Measurements from ENCODE around the gene CMPK1.

CMPK1 gene

GRCh38 chr1:47417170-47418044 lies 83.8 kb downstream of the CMPK1 start:
- peaks cover 16% of the 10 kb centered on the region for H3K27me3 ChIP-seq (ENCODE audit: insufficient read depth, poor library complexity, severe bottlenecking)
- no peak for ATAC-seq (ENCODE audit: low read depth)
- DNase-seq (ENCODE audit: low spot score): no peak
- TF ChIP-seq CTCF (IDR thresholded peaks at IDR 0.05; ENCODE audit: poor library complexity, severe bottlenecking): no peak
- H3K4me1 ChIP-seq (ENCODE audit: insufficient read depth, poor library complexity, severe bottlenecking): no peaks in the 10 kb centered on the region
- H3K9me3 ChIP-seq (ENCODE audit: severe bottlenecking): no peaks in the 10 kb centered on the region
- H3K36me3 ChIP-seq (ENCODE audit: low read depth): no peaks in the 10 kb centered on the region
- no peak overlapping the region for H3K27ac ChIP-seq (ENCODE audit: poor library complexity, severe bottlenecking)
- H3K4me3 ChIP-seq (ENCODE audit: severe bottlenecking): no peak overlapping the region

- DNase-seq (ENCODE audit: low spot score) (no peak), ATAC-seq (ENCODE audit: low read depth) (no peak)
- Histone ChIP-seq H3K4me3 (ENCODE audit: severe bottlenecking) (no peak overlapping the region), H3K4me1 (ENCODE audit: insufficient read depth, poor library complexity, severe bottlenecking) (no peaks in the 10 kb centered on the region), H3K9me3 (ENCODE audit: severe bottlenecking) (no peaks in the 10 kb centered on the region), H3K27ac (ENCODE audit: poor library complexity, severe bottlenecking) (no peak overlapping the region), H3K27me3 (ENCODE audit: insufficient read depth, poor library complexity, severe bottlenecking) (peaks cover 16% of the 10 kb centered on the region), H3K36me3 (ENCODE audit: low read depth) (no peaks in the 10 kb centered on the region)
- TF ChIP-seq CTCF (IDR thresholded peaks at IDR 0.05; ENCODE audit: poor library complexity, severe bottlenecking): no peak
Observed at GRCh38 chr1:47418122-47418521, 84.5 kb downstream of the CMPK1 start.

GRCh38 chr1:47418681-47419325 lies 85.2 kb downstream of the CMPK1 start:
- DNase-seq (ENCODE audit: low spot score): no peak
- TF ChIP-seq CTCF (IDR thresholded peaks at IDR 0.05; ENCODE audit: poor library complexity, severe bottlenecking): no peak

GRCh38 chr1:47420547-47420946 lies 87.0 kb downstream of the CMPK1 start:
- Histone ChIP-seq H3K4me3 (ENCODE audit: severe bottlenecking) (no peak overlapping the region), H3K36me3 (ENCODE audit: low read depth) (no peaks in the 10 kb centered on the region), H3K27me3 (ENCODE audit: insufficient read depth, poor library complexity, severe bottlenecking) (peaks cover 16% of the 10 kb centered on the region), H3K27ac (ENCODE audit: poor library complexity, severe bottlenecking) (no peak overlapping the region), H3K4me1 (ENCODE audit: insufficient read depth, poor library complexity, severe bottlenecking) (no peaks in the 10 kb centered on the region), H3K9me3 (ENCODE audit: severe bottlenecking) (no peaks in the 10 kb centered on the region)
- DNase-seq (ENCODE audit: low spot score) (no peak), ATAC-seq (ENCODE audit: low read depth) (no peak)
- no peak for TF ChIP-seq CTCF (IDR thresholded peaks at IDR 0.05; ENCODE audit: poor library complexity, severe bottlenecking)

More at GRCh38 chr1:47418681-47419325, 85.2 kb downstream of the CMPK1 start:
- Histone ChIP-seq H3K27me3 (ENCODE audit: insufficient read depth, poor library complexity, severe bottlenecking) (peaks cover 16% of the 10 kb centered on the region), H3K4me1 (ENCODE audit: insufficient read depth, poor library complexity, severe bottlenecking) (no peaks in the 10 kb centered on the region), H3K27ac (ENCODE audit: poor library complexity, severe bottlenecking) (no peak overlapping the region), H3K4me3 (ENCODE audit: severe bottlenecking) (no peak overlapping the region), H3K36me3 (ENCODE audit: low read depth) (no peaks in the 10 kb centered on the region), H3K9me3 (ENCODE audit: severe bottlenecking) (no peaks in the 10 kb centered on the region)
- no peak for ATAC-seq (ENCODE audit: low read depth)

Measured in RWPE2 (cell line).